Measurements from ENCODE around the gene EXOC1.

- TF ChIP-seq CTCF (IDR thresholded peaks at IDR 0.05) = no peak
- no peak for TF ChIP-seq POLR2A (IDR thresholded peaks at IDR 0.05)
These were observed 3.7 kb upstream of the EXOC1 start for GRCh38 chr4:55849724-55850123.
